ENCODE data around the gene BEND5. TPM values are rescaled to one million over a fixed set of nuclear protein-coding genes. Genes with fewer than 3 reads are reported as not detected.
A peak's percentile ranks its signal among the peaks of the same experiment; 100 is the strongest.

Gene BEND5
- total RNA-seq, 1 donor from 2014 or later, result 17.5 TPM

GRCh38 chr1:48765335-48765734 is 11.4 kb downstream of the BEND5 start:
- no peak for DNase-seq (ENCODE audit: low spot score)

GRCh38 chr1:48761986-48762385 is 14.7 kb downstream of the BEND5 start:
- DNase-seq (ENCODE audit: low spot score), result no peak

GRCh38 chr1:48761411-48761810 is 15.3 kb downstream of the BEND5 start:
- no peak for DNase-seq (ENCODE audit: low spot score)

GRCh38 chr1:48760857-48761256 is 15.8 kb downstream of the BEND5 start:
- DNase-seq (ENCODE audit: low spot score), result no peak

DNA sequence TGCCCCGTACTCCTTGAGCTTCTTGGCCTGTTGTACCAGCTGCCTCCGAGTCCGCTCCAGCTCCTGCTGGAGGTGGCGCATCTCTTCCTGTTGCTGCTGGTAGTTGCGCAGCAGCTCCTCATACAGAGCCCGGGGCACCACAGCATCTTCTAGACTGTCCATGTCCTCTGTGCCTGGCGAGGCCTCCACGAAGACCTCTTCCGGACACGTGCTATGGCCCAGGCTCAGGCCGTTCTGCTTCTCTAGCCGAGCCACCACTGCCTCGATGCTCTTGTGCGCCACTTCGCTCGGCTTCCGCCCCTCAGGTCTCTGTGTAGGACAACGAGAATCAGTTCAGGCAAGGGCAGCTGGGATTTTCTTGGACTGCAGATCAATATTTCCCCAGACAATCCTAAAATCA is 17.7 kb downstream of the BEND5 start:
- no peak for DNase-seq (ENCODE audit: low spot score)

GRCh38 chr1:48757363-48757762 is 19.3 kb downstream of the BEND5 start:
- DNase-seq (ENCODE audit: low spot score), result no peak

DNA sequence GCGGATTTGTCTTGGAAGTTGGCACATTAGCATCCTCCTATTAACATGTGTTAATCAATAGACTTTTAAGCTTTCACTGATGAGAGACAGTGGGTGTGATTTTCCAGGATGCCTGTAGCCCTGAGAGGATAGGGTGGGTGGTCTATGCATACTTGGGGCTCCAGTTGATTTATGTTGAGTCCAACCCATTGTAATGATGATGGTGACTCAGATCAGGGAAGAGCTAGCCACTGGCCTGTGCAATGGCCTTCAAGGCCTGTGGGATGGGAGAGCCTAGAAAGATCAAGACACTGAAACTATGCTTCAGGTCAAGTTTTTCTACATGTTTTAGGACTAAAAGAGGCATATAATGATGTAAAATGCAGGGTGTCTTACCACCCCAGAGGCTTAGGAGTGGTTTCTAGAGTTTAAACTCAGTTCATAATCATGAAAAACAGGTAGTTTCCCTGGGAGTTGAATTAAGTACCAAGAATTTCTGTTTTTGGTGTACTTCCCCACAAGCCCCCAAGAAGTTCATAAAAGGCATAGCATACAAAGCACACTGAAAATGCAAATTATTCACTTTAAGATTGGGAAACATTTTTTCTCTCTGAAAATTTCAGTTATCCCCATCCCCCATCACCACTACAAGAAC is 19.9 kb downstream of the BEND5 start:
- DNase-seq (ENCODE audit: low spot score), result no peak

GRCh38 chr1:48753293-48753692 is 23.4 kb downstream of the BEND5 start:
- no peak for DNase-seq (ENCODE audit: low spot score)

DNA sequence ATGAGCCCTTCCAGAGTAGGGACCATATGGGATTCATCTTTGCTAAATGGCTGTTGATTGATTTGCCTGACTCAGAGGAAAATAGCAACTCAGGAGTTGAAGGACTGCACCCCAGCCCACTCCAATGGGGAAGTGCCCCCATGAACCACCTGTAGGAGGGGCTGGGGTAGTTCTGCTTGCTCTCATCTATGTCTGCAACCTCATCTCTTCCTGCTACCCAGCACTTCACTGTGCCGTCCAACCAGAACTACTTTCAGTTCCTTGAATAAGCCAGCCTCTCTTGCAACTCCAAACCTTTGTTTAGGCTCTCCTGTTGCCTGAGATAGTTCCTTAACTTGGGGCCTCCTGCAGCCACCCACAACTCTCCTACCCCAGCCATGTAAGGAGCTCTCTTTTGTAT is 26.6 kb downstream of the BEND5 start:
- DNase-seq (ENCODE audit: low spot score), result no peak

- DNase-seq (ENCODE audit: low spot score), result no peak
Observed at GRCh38 chr1:48749068-48749467, 27.6 kb downstream of the BEND5 start.

DNA sequence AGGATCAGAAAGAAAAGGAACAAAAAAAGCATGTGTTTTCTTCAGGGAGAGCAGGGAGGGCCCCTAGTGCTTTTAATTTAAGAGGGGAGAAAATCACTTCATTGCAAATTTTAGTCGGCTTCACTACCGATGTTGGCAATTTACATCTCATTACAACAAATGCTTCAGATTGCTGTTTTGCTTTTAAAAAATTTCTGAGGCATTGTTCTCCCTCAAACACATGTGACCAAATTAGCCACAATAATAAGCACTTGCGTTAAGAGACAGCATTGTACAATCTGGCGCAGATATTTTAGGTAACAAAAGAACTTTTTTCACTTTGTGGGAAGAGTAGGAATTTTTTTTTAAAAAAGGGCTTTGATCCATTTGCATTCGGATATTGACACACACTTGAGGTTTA is 29.8 kb downstream of the BEND5 start:
- DNase-seq (ENCODE audit: low spot score), result no peak

DNA sequence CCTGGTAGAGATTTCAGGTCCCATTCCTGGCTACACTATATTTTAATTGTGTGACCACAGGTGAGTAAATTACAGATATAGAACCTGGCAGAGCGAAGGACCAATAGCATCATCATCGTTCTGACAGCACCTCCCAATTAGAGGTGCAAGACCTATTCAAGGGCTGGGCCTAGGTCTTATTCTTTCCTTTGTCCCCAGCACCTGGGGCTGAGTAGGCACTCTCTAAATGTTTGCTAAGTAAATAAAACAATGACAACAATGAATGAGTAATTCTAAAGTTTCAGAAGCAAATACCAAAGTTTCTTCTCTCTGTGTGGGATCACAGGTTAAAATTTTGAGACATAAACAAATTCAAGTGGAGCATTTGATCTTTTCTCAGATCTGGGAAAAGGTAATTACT is 32.7 kb downstream of the BEND5 start:
- no peak for DNase-seq (ENCODE audit: low spot score)

DNA sequence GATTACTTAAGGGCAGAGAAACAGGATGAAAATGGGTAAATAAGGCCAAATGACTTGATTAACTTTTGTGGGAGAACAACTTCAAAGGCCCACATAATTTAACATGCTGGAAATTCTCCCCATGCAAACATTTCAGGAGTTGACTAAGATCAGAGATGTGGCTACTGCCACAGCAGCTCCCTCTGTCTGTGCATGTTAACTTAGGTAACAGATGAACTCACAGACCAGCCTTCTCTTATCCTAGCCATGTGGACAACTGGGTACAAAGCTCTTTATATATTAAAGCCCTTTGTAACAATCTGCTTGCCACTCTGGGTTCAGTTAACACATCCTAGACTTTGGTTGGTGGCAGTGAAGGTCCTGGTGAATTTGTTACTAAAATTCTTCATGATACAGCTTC is 33.2 kb downstream of the BEND5 start:
- DNase-seq (ENCODE audit: low spot score), result no peak

- no peak for DNase-seq (ENCODE audit: low spot score)
Observed at GRCh38 chr1:48741380-48741779, 35.3 kb downstream of the BEND5 start.

DNA sequence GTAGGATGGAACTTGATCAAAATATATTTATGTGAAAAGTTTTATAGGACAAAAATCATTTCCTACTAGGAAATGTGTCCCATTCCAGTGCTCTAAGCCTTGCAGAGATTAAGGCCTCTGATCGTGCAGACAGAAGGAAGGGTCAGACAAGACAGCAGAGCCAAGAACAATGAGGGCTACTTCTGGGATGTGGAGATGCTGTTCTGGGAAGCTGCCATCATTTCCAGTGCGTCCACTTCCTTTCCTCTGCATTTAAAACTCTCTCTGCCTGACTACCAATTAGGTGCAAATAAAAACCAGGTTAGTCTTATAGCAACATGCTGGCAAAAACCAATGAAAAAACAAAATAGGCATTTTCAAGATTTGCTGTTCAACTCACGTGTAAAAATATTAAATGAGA is 36.1 kb downstream of the BEND5 start:
- DNase-seq (ENCODE audit: low spot score), result no peak

- no peak for DNase-seq (ENCODE audit: low spot score)
Observed at GRCh38 chr1:48739091-48739490, 37.6 kb downstream of the BEND5 start.

GRCh38 chr1:48738356-48738755 is 38.3 kb downstream of the BEND5 start:
- DNase-seq (ENCODE audit: low spot score), result no peak

- DNase-seq (ENCODE audit: low spot score), result no peak
Observed at GRCh38 chr1:48735796-48736195, 40.9 kb downstream of the BEND5 start.

DNA sequence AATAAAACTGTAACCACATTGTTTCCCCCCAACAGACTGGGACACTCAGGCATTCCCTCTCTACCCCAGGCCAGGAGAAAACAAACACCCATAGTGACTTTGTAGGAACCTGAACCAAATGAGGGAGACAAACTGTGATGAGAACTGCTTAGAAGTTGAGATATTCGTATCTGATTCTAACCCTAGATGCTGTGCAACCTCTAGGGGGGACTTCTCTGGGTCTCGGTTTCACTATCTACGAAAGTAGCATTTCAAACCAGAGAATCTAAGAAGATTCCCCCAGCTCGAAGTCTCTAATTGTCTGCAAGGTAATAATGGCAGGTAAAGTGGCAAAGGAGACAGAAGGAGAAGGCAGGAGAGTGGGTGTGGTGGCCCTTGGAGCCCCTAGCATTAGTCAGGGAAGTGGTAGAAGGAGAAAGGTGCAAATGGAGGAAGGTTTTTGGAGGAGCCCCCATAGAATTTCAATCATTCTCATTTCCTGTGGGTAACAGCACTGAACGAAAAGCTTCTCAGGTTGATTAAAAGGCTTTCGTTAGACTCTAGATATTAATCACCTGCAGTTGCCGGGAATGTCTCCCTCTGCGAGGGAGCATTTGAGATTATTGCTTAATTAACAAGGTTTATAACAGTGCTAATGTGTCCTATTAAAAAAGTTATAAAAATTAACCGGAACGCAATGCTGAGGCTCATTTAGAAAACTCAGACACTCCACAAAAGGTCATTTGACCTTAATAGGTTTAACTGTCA is 46.4 kb downstream of the BEND5 start:
- no peak for DNase-seq (ENCODE audit: low spot score)

GRCh38 chr1:48728584-48728983 is 48.1 kb downstream of the BEND5 start:
- no peak for DNase-seq (ENCODE audit: low spot score)

DNA sequence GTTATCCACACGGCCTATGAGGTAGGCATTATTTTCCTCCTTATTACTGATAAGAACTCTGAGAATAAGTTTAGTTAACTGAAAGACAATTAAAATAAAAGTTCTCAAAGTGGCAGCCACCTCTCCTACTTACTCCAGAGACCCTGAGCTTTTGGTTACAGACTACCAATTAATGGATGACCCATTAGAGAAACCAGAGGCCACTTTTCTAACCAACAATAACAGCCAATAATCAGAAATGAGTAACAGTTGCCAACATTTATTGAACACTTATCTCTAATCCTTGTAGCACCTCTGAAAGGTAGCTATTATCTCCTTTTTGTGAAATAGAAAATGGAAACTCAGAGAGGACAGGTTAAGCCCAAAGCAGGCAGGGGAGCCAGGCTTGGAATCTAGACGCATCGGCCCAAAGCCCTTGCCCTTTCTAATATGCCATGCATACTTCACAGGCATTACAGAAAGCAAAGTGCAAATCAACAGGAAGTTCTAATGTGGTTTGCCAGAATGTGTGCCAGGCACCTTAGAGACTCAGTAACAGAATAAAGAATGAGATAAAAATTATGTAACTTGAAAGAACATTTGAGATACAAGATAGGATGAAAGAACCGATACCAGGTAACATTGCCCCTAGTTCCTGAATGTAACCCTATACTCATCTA is 50.0 kb downstream of the BEND5 start:
- DNase-seq (ENCODE audit: low spot score), result peak; percentile 59

DNA sequence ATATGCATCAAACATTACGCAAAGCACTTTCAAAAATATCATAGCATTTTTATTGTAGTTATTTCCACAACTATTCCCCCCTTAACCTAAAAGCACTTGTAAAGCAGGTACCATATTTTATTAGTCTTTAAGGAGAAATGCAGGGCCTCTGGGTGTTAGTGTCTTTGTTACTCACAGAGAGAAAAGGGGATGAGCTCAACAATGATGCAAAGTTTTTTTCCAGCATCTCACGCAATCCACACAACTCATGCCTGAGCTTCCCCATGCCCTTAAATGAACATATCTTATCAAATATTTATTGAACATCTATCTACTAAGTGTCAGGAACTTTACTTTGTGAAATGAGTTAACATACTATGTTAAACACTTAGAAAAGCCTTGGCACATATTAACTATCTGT is 50.6 kb downstream of the BEND5 start:
- DNase-seq (ENCODE audit: low spot score), result no peak

GRCh38 chr1:48725341-48726046 is 51.2 kb downstream of the BEND5 start:
- no peak for DNase-seq (ENCODE audit: low spot score)

Data from mucosa of gallbladder (tissue), 1 donor.